ENCODE measurements around the gene RPS6KB1.

Gene RPS6KB1

DNA sequence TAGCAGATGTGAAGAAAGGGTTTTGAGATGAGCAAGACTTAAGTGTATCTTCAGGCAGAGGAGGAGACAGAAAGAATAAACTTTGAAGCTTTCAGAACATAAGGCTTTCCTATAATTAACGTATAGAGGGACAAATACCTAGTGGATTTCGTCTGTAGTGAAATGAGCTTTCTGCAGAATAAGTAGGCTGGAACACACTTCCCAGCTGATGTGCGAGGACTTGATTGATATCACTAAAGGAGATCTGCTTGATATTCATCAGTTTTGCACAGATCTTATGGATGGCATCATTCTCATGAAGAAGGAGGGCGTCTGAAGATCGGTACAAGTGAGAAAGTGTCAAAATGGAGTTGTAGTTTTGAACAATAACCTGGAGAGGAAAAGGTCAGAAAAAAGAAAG is 15.0 kb upstream of the RPS6KB1 start:
- no peak for DNase-seq (ENCODE audit: low read depth in 1 of 2, low spot score in 1 of 2)
- no peak for TF ChIP-seq POLR2AphosphoS5 (IDR thresholded peaks at IDR 0.05; ENCODE audit: low read depth)
- no peak for TF ChIP-seq SPI1 (IDR thresholded peaks at IDR 0.05; ENCODE audit: borderline replicate concordance, low read depth)
- no peak for TF ChIP-seq REST (IDR thresholded peaks at IDR 0.05; ENCODE audit: insufficient replicate concordance, low read depth)
- no peak for TF ChIP-seq GABPA (IDR thresholded peaks at IDR 0.05; ENCODE audit: low read depth)
- TF ChIP-seq, protein P1, sequence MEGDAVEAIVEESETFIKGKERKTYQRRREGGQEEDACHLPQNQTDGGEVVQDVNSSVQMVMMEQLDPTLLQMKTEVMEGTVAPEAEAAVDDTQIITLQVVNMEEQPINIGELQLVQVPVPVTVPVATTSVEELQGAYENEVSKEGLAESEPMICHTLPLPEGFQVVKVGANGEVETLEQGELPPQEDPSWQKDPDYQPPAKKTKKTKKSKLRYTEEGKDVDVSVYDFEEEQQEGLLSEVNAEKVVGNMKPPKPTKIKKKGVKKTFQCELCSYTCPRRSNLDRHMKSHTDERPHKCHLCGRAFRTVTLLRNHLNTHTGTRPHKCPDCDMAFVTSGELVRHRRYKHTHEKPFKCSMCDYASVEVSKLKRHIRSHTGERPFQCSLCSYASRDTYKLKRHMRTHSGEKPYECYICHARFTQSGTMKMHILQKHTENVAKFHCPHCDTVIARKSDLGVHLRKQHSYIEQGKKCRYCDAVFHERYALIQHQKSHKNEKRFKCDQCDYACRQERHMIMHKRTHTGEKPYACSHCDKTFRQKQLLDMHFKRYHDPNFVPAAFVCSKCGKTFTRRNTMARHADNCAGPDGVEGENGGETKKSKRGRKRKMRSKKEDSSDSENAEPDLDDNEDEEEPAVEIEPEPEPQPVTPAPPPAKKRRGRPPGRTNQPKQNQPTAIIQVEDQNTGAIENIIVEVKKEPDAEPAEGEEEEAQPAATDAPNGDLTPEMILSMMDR (IDR thresholded peaks at IDR 0.05; ENCODE audit: insufficient read depth, low read length) = no peak
- Histone ChIP-seq H3K4me3 (replicated peaks; ENCODE audit: insufficient read depth, low read length) (no peak overlapping the region), H3K27me3 (ENCODE audit: insufficient read depth, poor library complexity, severe bottlenecking) (no peaks in the 10 kb centered on the region), H3K27ac (replicated peaks) (no peak overlapping the region)

DNA sequence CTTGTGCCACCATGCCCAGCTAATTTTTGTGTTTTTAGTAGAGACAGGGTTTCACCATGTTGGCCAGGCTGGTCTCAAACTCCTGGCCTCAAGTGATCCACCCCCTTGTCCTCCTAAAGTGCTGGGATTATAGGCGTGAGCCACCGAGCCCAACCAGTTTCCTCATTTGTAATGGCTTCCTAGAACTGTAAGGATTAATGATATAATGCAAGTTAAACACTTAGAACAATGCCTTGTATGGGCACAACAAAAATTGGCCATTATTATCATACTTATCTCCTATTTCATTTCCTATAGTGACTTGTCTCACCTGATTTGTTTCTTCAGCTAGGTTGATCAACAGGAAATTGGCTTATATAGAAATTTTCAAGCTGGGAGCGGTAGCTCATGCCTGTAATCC is 14.3 kb upstream of the RPS6KB1 start:
- H3K27me3 ChIP-seq (ENCODE audit: insufficient read depth, poor library complexity, severe bottlenecking) = no peaks in the 10 kb centered on the region
- H3K27ac ChIP-seq (replicated peaks) = no peak overlapping the region
- TF ChIP-seq, protein P1 (IDR thresholded peaks at IDR 0.05; ENCODE audit: insufficient read depth, low read length) = no peak
- no peak for TF ChIP-seq GABPA (IDR thresholded peaks at IDR 0.05; ENCODE audit: low read depth)
- TF ChIP-seq REST (IDR thresholded peaks at IDR 0.05; ENCODE audit: insufficient replicate concordance, low read depth) = no peak
- TF ChIP-seq POLR2AphosphoS5 (IDR thresholded peaks at IDR 0.05; ENCODE audit: low read depth) = no peak
- no peak for TF ChIP-seq SPI1 (IDR thresholded peaks at IDR 0.05; ENCODE audit: borderline replicate concordance, low read depth)
- no peak overlapping the region for H3K4me3 ChIP-seq (replicated peaks; ENCODE audit: insufficient read depth, low read length)
- DNase-seq (ENCODE audit: low read depth in 1 of 2, low spot score in 1 of 2) = no peak

- Histone ChIP-seq H3K4me3 (replicated peaks; ENCODE audit: insufficient read depth, low read length) (no peak overlapping the region), H3K27ac (replicated peaks) (no peak overlapping the region), H3K27me3 (ENCODE audit: insufficient read depth, poor library complexity, severe bottlenecking) (no peaks in the 10 kb centered on the region)
- TF ChIP-seq GABPA (IDR thresholded peaks at IDR 0.05; ENCODE audit: low read depth) = no peak
- no peak for TF ChIP-seq POLR2AphosphoS5 (IDR thresholded peaks at IDR 0.05; ENCODE audit: low read depth)
- TF ChIP-seq REST (IDR thresholded peaks at IDR 0.05; ENCODE audit: insufficient replicate concordance, low read depth) = no peak
- TF ChIP-seq, protein P1 (IDR thresholded peaks at IDR 0.05; ENCODE audit: insufficient read depth, low read length) = no peak
- TF ChIP-seq SPI1 (IDR thresholded peaks at IDR 0.05; ENCODE audit: borderline replicate concordance, low read depth) = no peak
- no peak for DNase-seq (ENCODE audit: low read depth in 1 of 2, low spot score in 1 of 2)
Observed at GRCh38 chr17:59884861-59885260, 8.1 kb upstream of the RPS6KB1 start.
